HG03097 (cell line): Measurements from ENCODE around the gene TAF3.
A peak's percentile ranks its signal among the peaks of the same experiment; 100 is the strongest.
"Not testable (repeated sequence)": the region's sequence is repeated elsewhere in the genome, so short reads cannot be mapped to it uniquely, and the experiment has no call there.

ENCODE experiments used
- ATAC-seq: cut with Tn5 transposase; IDR thresholded peaks from one replicate; pipeline ENCODE4 v1.9.1; 2021; ENCODE audit not compliant: unreplicated experiment, low FRiP score

TAF3 gene

GRCh38 chr10:7818295-7819120 is at the start of gene TAF3:
TAF3 (plus strand) TSS chr10:7818505; CDS start chr10:7818710, 205 bp downstream.
- peak; percentile 83 for ATAC-seq

DNA sequence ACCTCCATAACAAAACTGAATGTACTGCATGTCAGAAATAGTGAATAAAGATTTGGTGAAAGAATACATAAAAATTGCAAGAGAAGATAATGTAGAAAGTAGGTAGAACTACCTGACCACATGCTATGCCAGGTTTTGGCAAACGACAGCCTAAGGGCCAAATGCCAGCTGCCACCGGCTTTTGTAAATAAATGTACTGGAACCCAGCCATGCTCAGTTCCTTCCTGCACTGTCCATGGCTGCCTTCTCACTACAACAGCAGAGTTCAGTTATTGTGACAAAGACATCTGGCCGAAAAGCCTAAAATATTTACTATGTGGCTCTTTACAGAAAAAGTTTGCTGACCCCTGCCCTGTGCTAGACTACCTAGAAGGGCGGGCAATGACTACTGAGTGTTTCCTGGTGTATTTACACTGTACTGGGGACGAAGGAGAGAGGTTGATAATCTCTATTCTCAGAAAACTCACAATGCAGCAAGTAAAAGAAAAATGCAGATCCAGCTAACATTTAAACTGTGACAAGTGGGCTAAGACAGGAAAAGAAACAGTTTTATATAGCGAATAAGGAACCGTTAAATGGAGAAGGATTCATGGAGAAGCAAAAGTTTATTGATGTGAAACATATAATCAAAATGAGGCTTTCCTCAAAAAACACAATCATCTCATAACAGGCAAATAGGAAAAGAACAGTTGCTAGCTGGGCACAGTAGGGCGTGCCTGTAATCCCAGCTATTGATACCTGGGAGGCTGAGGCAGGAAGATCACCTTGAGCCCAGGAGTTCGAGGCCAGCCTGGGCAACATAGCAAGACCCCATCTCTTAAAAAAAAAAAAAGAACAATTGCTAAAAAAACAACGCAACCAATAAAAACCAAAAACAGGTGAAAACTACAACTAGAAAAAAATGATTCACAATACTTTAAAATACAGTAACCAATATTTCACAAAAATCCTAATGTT is 44.2 kb upstream of the TAF3 start:
- no peak for ATAC-seq

DNA sequence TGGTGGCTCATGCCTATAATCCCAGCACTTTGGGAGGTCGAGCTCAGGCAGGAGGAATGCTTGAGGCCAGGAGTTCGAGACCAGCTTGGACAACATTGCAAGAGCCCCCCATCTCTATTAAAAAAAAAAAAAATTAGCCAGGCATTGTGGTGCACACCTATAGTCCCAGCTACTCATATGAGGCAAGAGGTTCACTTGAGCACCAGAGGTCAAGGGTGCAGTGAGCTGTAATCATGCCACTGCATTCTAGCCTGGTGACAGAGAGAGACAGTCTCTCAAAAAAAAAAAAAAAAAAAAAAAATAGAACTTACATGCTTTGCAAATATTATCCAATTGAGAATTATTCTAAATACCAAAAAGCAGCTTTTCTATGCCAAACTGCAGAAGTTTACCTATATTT is 41.5 kb upstream of the TAF3 start:
- no peak for ATAC-seq

- not testable (repeated sequence) for ATAC-seq
Measured at GRCh38 chr10:7782194-7782593, 36.1 kb upstream of the TAF3 start.

GRCh38 chr10:7786430-7786829 is 31.9 kb upstream of the TAF3 start:
- no peak for ATAC-seq

- ATAC-seq, result no peak
Measured at GRCh38 chr10:7787150-7787856, 31.0 kb upstream of the TAF3 start.

GRCh38 chr10:7787857-7788638 is 30.3 kb upstream of the TAF3 start, which contains the start of the genes ATP5F1C and KIN:
ATP5F1C (plus strand) TSS chr10:7788177; CDS start chr10:7788208, 31 bp downstream.
KIN (minus strand) TSS chr10:7787993; CDS start chr10:7787933, 60 bp downstream.
- ATAC-seq, result peak; percentile 95

GRCh38 chr10:7788639-7789286 is 29.5 kb upstream of the TAF3 start:
- ATAC-seq, result no peak

DNA sequence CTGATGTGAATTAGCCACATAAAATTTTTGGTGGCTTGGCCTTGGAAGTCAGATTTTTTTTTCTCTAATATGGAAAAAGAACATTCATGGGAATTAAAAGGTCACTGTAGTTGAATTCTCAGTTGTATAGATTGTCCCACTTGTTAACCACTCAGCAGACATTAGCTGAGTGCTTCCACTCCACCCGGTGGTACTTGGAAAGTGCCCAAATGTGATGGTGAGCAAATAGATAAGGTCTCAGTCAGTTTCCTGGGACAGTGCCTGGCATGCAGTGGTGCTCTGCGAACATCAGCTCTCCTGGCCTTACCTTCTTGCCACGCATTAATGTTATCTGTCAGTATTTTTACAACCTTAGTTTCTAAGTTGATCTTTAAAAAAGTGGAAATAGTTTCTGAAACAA is 28.9 kb upstream of the TAF3 start:
- no peak for ATAC-seq

DNA sequence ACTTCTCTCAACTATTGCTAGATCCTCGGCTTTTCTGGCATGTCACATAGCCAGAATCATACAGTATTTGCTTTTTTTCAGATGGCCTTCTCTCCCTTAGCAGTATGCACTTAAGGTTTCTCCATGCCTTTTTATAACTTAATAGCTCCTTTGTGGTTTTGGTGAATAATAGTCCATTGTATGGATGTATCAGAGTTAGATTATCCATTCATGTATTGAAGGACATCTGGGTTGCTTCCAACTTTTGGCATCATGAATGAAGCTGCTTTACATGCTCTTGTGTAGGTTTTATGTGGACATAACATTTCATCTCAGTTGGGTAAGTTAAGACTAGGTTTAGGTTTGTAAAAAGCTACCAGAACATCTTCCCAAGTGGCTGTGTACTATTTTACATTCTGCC is 25.8 kb upstream of the TAF3 start:
- ATAC-seq, result no peak

GRCh38 chr10:7794251-7795026 is 23.9 kb upstream of the TAF3 start:
- no peak for ATAC-seq

DNA sequence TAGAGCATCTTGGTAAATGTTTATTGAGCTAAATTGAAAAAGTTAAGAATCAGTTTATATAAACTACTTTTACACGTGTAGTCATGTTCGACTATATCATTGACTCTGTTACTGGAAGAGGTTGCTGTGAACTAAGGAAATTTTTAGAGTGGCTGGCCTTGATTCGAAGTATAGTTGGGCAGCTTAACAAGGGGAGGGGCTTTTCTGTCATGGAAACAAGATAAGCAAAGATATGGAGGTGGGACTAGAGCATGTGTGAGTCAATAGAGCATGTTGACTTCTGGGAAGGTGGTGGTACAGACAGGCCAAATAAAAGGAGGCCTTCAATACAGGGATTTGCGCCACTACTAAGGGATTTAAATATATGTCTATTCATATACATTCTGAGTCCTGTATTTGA is 22.7 kb upstream of the TAF3 start:
- no peak for ATAC-seq

DNA sequence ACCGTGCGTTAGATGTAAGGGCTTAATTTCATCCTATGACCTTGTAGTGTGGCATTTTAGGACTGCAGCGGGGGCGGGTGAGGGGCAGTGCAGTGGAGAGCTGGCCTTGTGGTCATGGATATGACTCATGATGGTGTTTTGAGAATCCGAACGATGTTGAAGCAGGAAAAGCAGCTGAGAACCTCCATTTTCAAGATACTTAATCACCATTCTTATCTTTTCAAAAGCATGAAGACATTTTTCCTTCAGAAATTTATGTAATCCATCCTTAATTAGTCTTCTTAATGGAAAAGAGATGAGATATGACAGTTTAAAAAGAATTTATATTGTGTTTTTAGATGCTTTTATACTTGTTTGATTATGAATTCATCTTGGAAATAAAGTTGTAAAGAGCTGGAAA is 20.7 kb upstream of the TAF3 start:
- no peak for ATAC-seq

GRCh38 chr10:7802606-7803005 is 15.7 kb upstream of the TAF3 start:
- no peak for ATAC-seq

- no peak for ATAC-seq
Measured at GRCh38 chr10:7804216-7804615, 14.1 kb upstream of the TAF3 start.

DNA sequence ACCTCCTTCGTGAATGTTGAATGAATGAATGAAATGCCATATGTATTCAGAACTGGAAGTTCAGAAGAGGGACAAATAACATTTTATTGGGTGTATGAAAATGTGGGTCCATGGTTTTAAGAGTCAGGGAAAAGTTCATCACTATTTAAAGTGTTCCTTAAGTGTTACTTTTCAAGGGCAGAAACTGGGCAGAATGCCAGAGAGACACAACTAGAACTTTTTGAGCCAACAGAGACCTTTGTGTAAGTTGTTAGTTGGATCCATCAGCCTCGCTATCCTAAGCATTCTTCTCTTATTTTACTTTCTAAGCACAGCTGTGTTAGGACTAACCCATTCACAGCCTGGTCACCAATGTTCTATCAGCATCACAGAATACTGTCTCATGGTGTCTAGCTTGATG is 13.6 kb upstream of the TAF3 start:
- no peak for ATAC-seq

- ATAC-seq, result no peak
Measured at GRCh38 chr10:7808686-7809267, 9.5 kb upstream of the TAF3 start.

GRCh38 chr10:7810443-7810842 is 7.9 kb upstream of the TAF3 start:
- no peak for ATAC-seq
